Measurements from ENCODE around the gene FMNL3. TPM values are rescaled to one million over a fixed set of nuclear protein-coding genes. Genes with fewer than 3 reads are reported as not detected.
A peak's percentile ranks its signal among the peaks of the same experiment; 100 is the strongest.

The FMNL3 gene
- total and polyA plus RNA-seq, 2 of the 13 experiments (the other 11 are each of a cell fraction or from before 2014, with no cell fraction given), result 0.44 to 1.1 TPM

DNA sequence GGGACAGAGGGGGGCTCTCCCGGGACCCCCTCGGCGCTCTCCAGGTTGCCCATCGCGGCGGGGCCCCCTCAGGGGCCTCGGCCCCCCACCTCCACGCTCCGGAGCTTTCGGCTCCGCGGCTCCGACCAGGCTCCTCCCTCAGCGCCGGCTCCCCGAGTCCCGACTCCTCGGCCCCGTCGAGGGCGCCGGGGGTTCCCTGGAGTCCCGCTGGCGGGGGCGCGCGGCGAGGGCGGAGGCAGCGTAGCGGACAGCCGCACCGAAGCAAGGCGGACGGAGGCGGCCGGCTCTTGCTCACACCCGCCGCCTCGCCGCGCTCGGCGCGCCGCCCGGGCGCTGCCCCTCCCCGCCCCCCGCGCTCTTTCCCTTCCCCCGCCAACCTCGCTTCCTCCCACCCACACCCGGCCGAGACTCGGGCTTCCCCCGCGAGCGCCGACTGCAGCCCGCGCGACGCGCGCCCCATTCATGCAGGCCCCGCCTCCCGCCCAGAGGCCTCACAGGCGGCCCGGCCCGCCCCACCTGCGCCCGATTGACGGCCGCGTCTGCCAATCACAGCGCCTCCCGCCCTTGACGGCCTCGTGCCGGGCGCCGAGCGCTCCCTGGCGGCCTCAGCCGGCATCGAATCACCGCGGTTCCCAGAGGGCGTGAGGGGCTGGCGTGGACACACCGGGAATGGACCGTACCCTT, at the start of gene FMNL3 (continued):
- TF ChIP-seq, protein P1, sequence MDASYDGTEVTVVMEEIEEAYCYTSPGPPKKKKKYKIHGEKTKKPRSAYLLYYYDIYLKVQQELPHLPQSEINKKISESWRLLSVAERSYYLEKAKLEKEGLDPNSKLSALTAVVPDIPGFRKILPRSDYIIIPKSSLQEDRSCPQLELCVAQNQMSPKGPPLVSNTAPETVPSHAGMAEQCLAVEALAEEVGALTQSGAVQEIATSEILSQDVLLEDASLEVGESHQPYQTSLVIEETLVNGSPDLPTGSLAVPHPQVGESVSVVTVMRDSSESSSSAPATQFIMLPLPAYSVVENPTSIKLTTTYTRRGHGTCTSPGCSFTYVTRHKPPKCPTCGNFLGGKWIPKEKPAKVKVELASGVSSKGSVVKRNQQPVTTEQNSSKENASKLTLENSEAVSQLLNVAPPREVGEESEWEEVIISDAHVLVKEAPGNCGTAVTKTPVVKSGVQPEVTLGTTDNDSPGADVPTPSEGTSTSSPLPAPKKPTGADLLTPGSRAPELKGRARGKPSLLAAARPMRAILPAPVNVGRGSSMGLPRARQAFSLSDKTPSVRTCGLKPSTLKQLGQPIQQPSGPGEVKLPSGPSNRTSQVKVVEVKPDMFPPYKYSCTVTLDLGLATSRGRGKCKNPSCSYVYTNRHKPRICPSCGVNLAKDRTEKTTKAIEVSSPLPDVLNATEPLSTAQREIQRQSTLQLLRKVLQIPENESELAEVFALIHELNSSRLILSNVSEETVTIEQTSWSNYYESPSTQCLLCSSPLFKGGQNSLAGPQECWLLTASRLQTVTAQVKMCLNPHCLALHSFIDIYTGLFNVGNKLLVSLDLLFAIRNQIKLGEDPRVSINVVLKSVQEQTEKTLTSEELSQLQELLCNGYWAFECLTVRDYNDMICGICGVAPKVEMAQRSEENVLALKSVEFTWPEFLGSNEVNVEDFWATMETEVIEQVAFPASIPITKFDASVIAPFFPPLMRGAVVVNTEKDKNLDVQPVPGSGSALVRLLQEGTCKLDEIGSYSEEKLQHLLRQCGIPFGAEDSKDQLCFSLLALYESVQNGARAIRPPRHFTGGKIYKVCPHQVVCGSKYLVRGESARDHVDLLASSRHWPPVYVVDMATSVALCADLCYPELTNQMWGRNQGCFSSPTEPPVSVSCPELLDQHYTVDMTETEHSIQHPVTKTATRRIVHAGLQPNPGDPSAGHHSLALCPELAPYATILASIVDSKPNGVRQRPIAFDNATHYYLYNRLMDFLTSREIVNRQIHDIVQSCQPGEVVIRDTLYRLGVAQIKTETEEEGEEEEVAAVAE (CRISPR knock-in tag; IDR thresholded peaks at IDR 0.05; ENCODE audit: borderline replicate concordance), result 0 out of 2 replicates have a peak, but pooled peaks have one; percentile 69
- TF ChIP-seq NONO (IDR thresholded peaks at IDR 0.05), result no peak
- TF ChIP-seq NONO (CRISPR knock-in tag; conservative IDR thresholded peaks at IDR 0.05), result peak; percentile 76
- TF ChIP-seq GTF3A (CRISPR knock-in tag; conservative IDR thresholded peaks at IDR 0.05), result no peak
- TF ChIP-seq SOX13 (IDR thresholded peaks at IDR 0.05), result no peak
- TF ChIP-seq SOX13 (CRISPR knock-in tag; conservative IDR thresholded peaks at IDR 0.05 in 1 of 2, IDR thresholded peaks at IDR 0.05 in 1 of 2), result peak in 1 of 2 experiments; percentile 55; a peak in 1 of 4 replicates
- TF ChIP-seq ZNF563 (CRISPR knock-in tag; IDR thresholded peaks at IDR 0.05), result peak; percentile 59; the same call in 1 of the 2 replicates
- TF ChIP-seq, protein P2, sequence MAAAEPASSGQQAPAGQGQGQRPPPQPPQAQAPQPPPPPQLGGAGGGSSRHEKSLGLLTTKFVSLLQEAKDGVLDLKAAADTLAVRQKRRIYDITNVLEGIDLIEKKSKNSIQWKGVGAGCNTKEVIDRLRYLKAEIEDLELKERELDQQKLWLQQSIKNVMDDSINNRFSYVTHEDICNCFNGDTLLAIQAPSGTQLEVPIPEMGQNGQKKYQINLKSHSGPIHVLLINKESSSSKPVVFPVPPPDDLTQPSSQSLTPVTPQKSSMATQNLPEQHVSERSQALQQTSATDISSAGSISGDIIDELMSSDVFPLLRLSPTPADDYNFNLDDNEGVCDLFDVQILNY (CRISPR knock-in tag; conservative IDR thresholded peaks at IDR 0.05), result peak; percentile 74; the same call in 1 of the 2 replicates
- TF ChIP-seq, protein P3, sequence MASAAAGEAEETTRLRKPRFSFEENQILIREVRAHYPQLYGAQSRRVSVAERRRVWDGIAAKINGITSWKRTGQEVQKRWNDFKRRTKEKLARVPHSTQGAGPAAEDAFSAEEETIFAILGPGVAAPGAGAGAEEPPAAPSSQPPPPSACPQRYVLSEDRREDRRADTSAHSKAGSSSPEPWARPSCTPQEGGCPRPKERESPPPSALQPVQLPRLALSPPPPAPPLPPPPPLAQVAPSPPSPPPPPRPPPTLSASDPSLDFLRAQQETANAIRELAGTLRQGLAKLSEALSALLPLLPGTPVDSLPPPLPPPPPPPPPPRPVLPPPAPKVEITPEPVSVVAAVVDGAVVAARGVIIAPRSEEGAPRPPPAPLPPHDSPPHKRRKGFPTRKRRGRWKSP (CRISPR knock-in tag; IDR thresholded peaks at IDR 0.05), result peak; percentile 72; the same call in 1 of the 2 replicates
- TF ChIP-seq, protein P4, sequence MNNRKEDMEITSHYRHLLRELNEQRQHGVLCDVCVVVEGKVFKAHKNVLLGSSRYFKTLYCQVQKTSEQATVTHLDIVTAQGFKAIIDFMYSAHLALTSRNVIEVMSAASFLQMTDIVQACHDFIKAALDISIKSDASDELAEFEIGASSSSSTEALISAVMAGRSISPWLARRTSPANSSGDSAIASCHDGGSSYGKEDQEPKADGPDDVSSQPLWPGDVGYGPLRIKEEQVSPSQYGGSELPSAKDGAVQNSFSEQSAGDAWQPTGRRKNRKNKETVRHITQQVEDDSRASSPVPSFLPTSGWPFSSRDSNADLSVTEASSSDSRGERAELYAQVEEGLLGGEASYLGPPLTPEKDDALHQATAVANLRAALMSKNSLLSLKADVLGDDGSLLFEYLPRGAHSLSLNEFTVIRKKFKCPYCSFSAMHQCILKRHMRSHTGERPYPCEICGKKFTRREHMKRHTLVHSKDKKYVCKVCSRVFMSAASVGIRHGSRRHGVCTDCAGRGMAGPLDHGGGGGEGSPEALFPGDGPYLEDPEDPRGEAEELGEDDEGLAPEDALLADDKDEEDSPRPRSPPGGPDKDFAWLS (CRISPR knock-in tag; IDR thresholded peaks at IDR 0.05; ENCODE audit: borderline replicate concordance), result no peak
- no peak for TF ChIP-seq SP1 (IDR thresholded peaks at IDR 0.05)
- TF ChIP-seq SP1 (CRISPR knock-in tag; IDR thresholded peaks at IDR 0.05), result peak; percentile 89
- TF ChIP-seq ZNF557 (CRISPR knock-in tag; IDR thresholded peaks at IDR 0.05), result peak; percentile 61; the same call in 1 of the 2 replicates
- TF ChIP-seq ZNF703 (CRISPR knock-in tag; IDR thresholded peaks at IDR 0.05; ENCODE audit: borderline replicate concordance), result no peak
- TF ChIP-seq, protein P5, sequence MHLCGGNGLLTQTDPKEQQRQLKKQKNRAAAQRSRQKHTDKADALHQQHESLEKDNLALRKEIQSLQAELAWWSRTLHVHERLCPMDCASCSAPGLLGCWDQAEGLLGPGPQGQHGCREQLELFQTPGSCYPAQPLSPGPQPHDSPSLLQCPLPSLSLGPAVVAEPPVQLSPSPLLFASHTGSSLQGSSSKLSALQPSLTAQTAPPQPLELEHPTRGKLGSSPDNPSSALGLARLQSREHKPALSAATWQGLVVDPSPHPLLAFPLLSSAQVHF (CRISPR knock-in tag; IDR thresholded peaks at IDR 0.05), result no peak
